Mesendoderm (in vitro differentiated cells): ENCODE results near the gene KCNJ9.
A peak's percentile ranks its signal among the peaks of the same experiment; 100 is the strongest.
"Not testable (repeated sequence)": the region's sequence is repeated elsewhere in the genome, so short reads cannot be mapped to it uniquely, and the experiment has no call there.

Source experiments
- DNase-seq: peaks from one replicate; pipeline ENCODE4 v3.0.0; 2013
- H2AK5ac ChIP-seq: 2 replicates; pipeline ENCODE4 v1.6.1; 2013; ENCODE audit warnings: low read length, inconsistent platforms
- H2BK120ac ChIP-seq: 2 replicates; pipeline ENCODE4 v1.6.1; 2013; ENCODE audit warnings: low read depth, mild to moderate bottlenecking, low read length, moderate library complexity, mixed read lengths
- H2BK15ac ChIP-seq: replicated peaks from 2 replicates; pipeline ENCODE4 v1.6.1; 2013; ENCODE audit warnings: low read depth, mild to moderate bottlenecking, moderate library complexity
- H2BK5ac ChIP-seq: 2 replicates; pipeline ENCODE4 v1.6.1; 2013; ENCODE audit warnings: low read length, inconsistent platforms
- H3K18ac ChIP-seq: 2 replicates; pipeline ENCODE4 v1.6.1; 2013; ENCODE audit warnings: mild to moderate bottlenecking, low read length, mixed read lengths
- H3K23ac ChIP-seq: one replicate; pipeline ENCODE4 v1.6.1; 2013; ENCODE audit warnings: low read length
- H3K27ac ChIP-seq: 2 replicates; pipeline ENCODE4 v1.5.1; 2013; ENCODE audit warnings: low read depth, mild to moderate bottlenecking, inconsistent platforms, low read length, moderate library complexity
- H3K27me3 ChIP-seq: 2 replicates; pipeline ENCODE4 v1.6.1; 2013; ENCODE audit warnings: low read length, control low read depth, mild to moderate bottlenecking, inconsistent platforms; ENCODE audit not compliant: insufficient read depth, poor library complexity
- H3K36me3 ChIP-seq: 2 replicates; pipeline ENCODE4 v1.6.1; 2013; ENCODE audit warnings: low read length, inconsistent platforms; ENCODE audit not compliant: control insufficient read depth, insufficient read depth
- H3K4ac ChIP-seq: one replicate; pipeline ENCODE4 v1.6.1; 2013; ENCODE audit warnings: low read depth, mild to moderate bottlenecking, low read length, moderate library complexity
- H3K4me1 ChIP-seq: 2 replicates; pipeline ENCODE4 v1.6.1; 2013; ENCODE audit warnings: low read depth, low read length, inconsistent platforms; ENCODE audit not compliant: control insufficient read depth
- H3K4me2 ChIP-seq: 2 replicates; pipeline ENCODE4 v1.6.1; 2013; ENCODE audit warnings: low read length
- H3K4me3 ChIP-seq: 2 replicates; pipeline ENCODE4 v1.5.1; 2013; ENCODE audit warnings: mild to moderate bottlenecking, low read length
- H3K56ac ChIP-seq: one replicate; pipeline ENCODE4 v1.6.1; 2013; ENCODE audit warnings: low read length
- H3K79me1 ChIP-seq: 2 replicates; pipeline ENCODE4 v1.6.1; 2013; ENCODE audit warnings: low read length, inconsistent platforms
- H3K79me2 ChIP-seq: 2 replicates; pipeline ENCODE4 v1.6.1; 2013; ENCODE audit warnings: mild to moderate bottlenecking, low read length; ENCODE audit not compliant: control insufficient read depth, insufficient read depth
- H3K9ac ChIP-seq: 2 replicates; pipeline ENCODE4 v1.6.1; 2013; ENCODE audit warnings: low read length, inconsistent platforms
- H4K5ac ChIP-seq: one replicate; pipeline ENCODE4 v1.6.1; 2013; ENCODE audit warnings: low read length
- H4K8ac ChIP-seq: one replicate; pipeline ENCODE4 v1.6.1; 2013; ENCODE audit warnings: low read depth, mild to moderate bottlenecking, control low read depth, low read length, moderate library complexity
- WGBS: extraction: QIAGEN DNeasy Blood & Tissue Kit; methylation state at CpG from one replicate; pipeline ENCODE4 v1.1.7; 2013; ENCODE audit warnings: low lambda C conversion rate, missing lambda C conversion rate; ENCODE audit not compliant: insufficient coverage; ENCODE audit errors: extremely low coverage; 5-methylcytosine and 5-hydroxymethylcytosine counted together

Gene KCNJ9

GRCh38 chr1:160123726-160124125, 42.4 kb downstream of the KCNJ9 start:
- no peaks in the 10 kb centered on the region for H3K36me3 ChIP-seq
- no peak overlapping the region for H3K27ac ChIP-seq
- no peak overlapping the region for H2BK5ac ChIP-seq
- H3K4me2 ChIP-seq, result no peak overlapping the region
- H3K23ac ChIP-seq, result no peak overlapping the region
- H2BK15ac ChIP-seq, result no peak overlapping the region
- H3K79me1 ChIP-seq, result no peaks in the 10 kb centered on the region
- no peak overlapping the region for H4K8ac ChIP-seq
- no peaks in the 10 kb centered on the region for H3K79me2 ChIP-seq
- no peak overlapping the region for H3K4ac ChIP-seq
- H3K4me3 ChIP-seq, result no peak overlapping the region
- no peak overlapping the region for H3K18ac ChIP-seq
- no peak overlapping the region for H2AK5ac ChIP-seq
- no peak overlapping the region for H2BK120ac ChIP-seq
- H4K5ac ChIP-seq, result no peak overlapping the region
- no peak overlapping the region for H3K9ac ChIP-seq
- DNase-seq, result no peak
- H3K4me1 ChIP-seq, result no peaks in the 10 kb centered on the region
- H3K27me3 ChIP-seq, result no peaks in the 10 kb centered on the region
- H3K56ac ChIP-seq, result no peak overlapping the region

- no CpG with 5 or more reads among the region's 8 CpGs for WGBS
- H3K9ac ChIP-seq, result no peak overlapping the region
Measured at GRCh38 chr1:160124705-160125478, 43.6 kb downstream of the KCNJ9 start.

GRCh38 chr1:160125746-160126145, 44.4 kb downstream of the KCNJ9 start:
- no peaks in the 10 kb centered on the region for H3K79me2 ChIP-seq
- H3K23ac ChIP-seq, result no peak overlapping the region
- H3K36me3 ChIP-seq, result no peaks in the 10 kb centered on the region
- H4K8ac ChIP-seq, result no peak overlapping the region
- no peak overlapping the region for H3K4me2 ChIP-seq
- H3K4ac ChIP-seq, result no peak overlapping the region
- H3K4me1 ChIP-seq, result no peaks in the 10 kb centered on the region
- H2BK120ac ChIP-seq, result no peak overlapping the region
- no peak overlapping the region for H2BK5ac ChIP-seq
- H4K5ac ChIP-seq, result no peak overlapping the region
- H3K18ac ChIP-seq, result no peak overlapping the region
- no peaks in the 10 kb centered on the region for H3K79me1 ChIP-seq
- no peaks in the 10 kb centered on the region for H3K27me3 ChIP-seq
- H3K56ac ChIP-seq, result no peak overlapping the region
- DNase-seq, result no peak
- no peak overlapping the region for H3K27ac ChIP-seq
- no peak overlapping the region for H2BK15ac ChIP-seq
- no peak overlapping the region for H3K9ac ChIP-seq
- no peak overlapping the region for H3K4me3 ChIP-seq
- H2AK5ac ChIP-seq, result no peak overlapping the region
- no CpG with 5 or more reads among the region's 1 CpG for WGBS

More at GRCh38 chr1:160124705-160125478, 43.6 kb downstream of the KCNJ9 start:
- Histone ChIP-seq H3K27me3 (no peaks in the 10 kb centered on the region), H3K4me1 (no peaks in the 10 kb centered on the region), H3K23ac (no peak overlapping the region), H4K5ac (no peak overlapping the region), H2BK5ac (no peak overlapping the region), H3K36me3 (no peaks in the 10 kb centered on the region), H2BK15ac (no peak overlapping the region), H3K56ac (no peak overlapping the region), H3K4ac (no peak overlapping the region), H3K79me1 (no peaks in the 10 kb centered on the region), H4K8ac (no peak overlapping the region), H2AK5ac (no peak overlapping the region), H3K18ac (no peak overlapping the region), H3K27ac (no peak overlapping the region), H3K4me3 (no peak overlapping the region), H3K4me2 (no peak overlapping the region), H3K79me2 (no peaks in the 10 kb centered on the region), H2BK120ac (no peak overlapping the region)
- DNase-seq, result peak; percentile 94

- not testable (repeated sequence) for H3K79me1 ChIP-seq, H3K56ac ChIP-seq, H3K79me2 ChIP-seq, H3K4me2 ChIP-seq, H3K4ac ChIP-seq, H2BK15ac ChIP-seq, H3K36me3 ChIP-seq, H3K9ac ChIP-seq, H2BK120ac ChIP-seq, H2BK5ac ChIP-seq, H3K27ac ChIP-seq, H3K4me3 ChIP-seq, H3K23ac ChIP-seq, DNase-seq, H3K27me3 ChIP-seq, H4K5ac ChIP-seq, H3K4me1 ChIP-seq, H3K18ac ChIP-seq, H4K8ac ChIP-seq, H2AK5ac ChIP-seq
- WGBS, result no CpG with 5 or more reads among the region's 4 CpGs
Measured at GRCh38 chr1:160126342-160126741, 45.0 kb downstream of the KCNJ9 start.

GRCh38 chr1:160127381-160127780, 46.0 kb downstream of the KCNJ9 start:
- DNase-seq, result no peak
- no peak overlapping the region for H2BK5ac ChIP-seq
- H2AK5ac ChIP-seq, result no peak overlapping the region
- no CpG with 5 or more reads among the region's 9 CpGs for WGBS
- H3K4me1 ChIP-seq, result no peaks in the 10 kb centered on the region
- H3K36me3 ChIP-seq, result no peaks in the 10 kb centered on the region
- no peak overlapping the region for H3K9ac ChIP-seq
- no peaks in the 10 kb centered on the region for H3K27me3 ChIP-seq
- no peak overlapping the region for H3K18ac ChIP-seq
- no peak overlapping the region for H3K4me2 ChIP-seq
- no peaks in the 10 kb centered on the region for H3K79me2 ChIP-seq
- H3K4me3 ChIP-seq, result no peak overlapping the region
- H3K56ac ChIP-seq, result no peak overlapping the region
- H2BK15ac ChIP-seq, result no peak overlapping the region
- no peak overlapping the region for H2BK120ac ChIP-seq
- H4K5ac ChIP-seq, result no peak overlapping the region
- no peak overlapping the region for H3K27ac ChIP-seq
- H4K8ac ChIP-seq, result no peak overlapping the region
- no peak overlapping the region for H3K4ac ChIP-seq
- no peaks in the 10 kb centered on the region for H3K79me1 ChIP-seq
- H3K23ac ChIP-seq, result no peak overlapping the region
